Prostate gland (tissue), 2 donors: ENCODE data around the gene CPLX1. TPM values are rescaled to one million over a fixed set of nuclear protein-coding genes. Genes with fewer than 3 reads are reported as not detected.
"Not testable (repeated sequence)": the region's sequence is repeated elsewhere in the genome, so short reads cannot be mapped to it uniquely, and the experiment has no call there.

Source experiments
- DNase-seq: peaks from one replicate; pipeline ENCODE4 v3.0.0-alpha.2; 2019; ENCODE audit warnings: low spot score
- H3K27ac ChIP-seq, 2 donors: fragments of 200-600 bp; sonication (generic); 2 replicates each; pipeline ENCODE4 v1.5.1; 2017 to 2019
- H3K27me3 ChIP-seq: fragments of 200-600 bp; sonication (generic); replicated peaks from 2 replicates; pipeline ENCODE4 v1.5.1; 2019; ENCODE audit not compliant: insufficient read depth
- H3K36me3 ChIP-seq, 2 donors: fragments of 200-600 bp; sonication (generic); 1 replicate in 1 of 2; 2 replicates in 1 of 2; pipeline versions ENCODE4 v1.5.1 to v1.8.1; 2017 to 2019
- H3K4me1 ChIP-seq: fragments of 200-600 bp; sonication (generic); replicated peaks from 2 replicates; pipeline ENCODE4 v1.5.1; 2019
- H3K4me3 ChIP-seq, 2 donors: fragments of 200-600 bp; sonication (generic); 2 replicates each; pipeline ENCODE4 v1.5.1; 2017 to 2019
- H3K9me3 ChIP-seq: fragments of 200-600 bp; sonication (generic); 2 replicates; pipeline ENCODE4 v1.5.1; 2017
- POLR2A ChIP-seq: fragments of 450-650 bp; IDR thresholded peaks from one replicate; pipeline ENCODE4 v1.6.1; 2016; ENCODE audit warnings: antibody characterized with exemption, mild to moderate bottlenecking
- POLR2AphosphoS5 ChIP-seq: sonication (generic); formaldehyde crosslinking; IDR thresholded peaks from one replicate; pipeline ENCODE4 v1.6.1; 2017; ENCODE audit warnings: antibody characterized with exemption
- WGBS: methylation state at CpG from one replicate; pipeline ENCODE4 v1.1.5; 2018; 5-methylcytosine and 5-hydroxymethylcytosine counted together
- intact Hi-C: fragments of 100-400 bp; cut with DNase I; formaldehyde crosslinking; loops from one replicate; pipeline ENCODE4 v1.14.2; 2022
- total RNA-seq, 2 donors: library from RNA; depleted of rRNA; stranded (reverse); fragments of >200 nt; gene quantifications; one replicate each; pipeline ENCODE4 v1.1.0, GENCODE V29; 2016
- TF ChIP-seq, protein P1 (sequence below), 4 experiments: fragments of 200-600 bp in 2 of 4; fragments of 450-650 bp in 2 of 4; sonication (generic) in 2 of 4; IDR thresholded peaks; 1 replicate in 3 of 4; 2 replicates in 1 of 4; pipeline ENCODE4 v1.5.1; 2016 to 2019; ENCODE audit warnings: antibody characterized with exemption in 4 of 4, mild to moderate bottlenecking in 2 of 4, moderate library complexity in 2 of 4

CPLX1 gene
- total RNA-seq, 2 donors from 2014 or later: 2.5 to 4.4 TPM

DNA sequence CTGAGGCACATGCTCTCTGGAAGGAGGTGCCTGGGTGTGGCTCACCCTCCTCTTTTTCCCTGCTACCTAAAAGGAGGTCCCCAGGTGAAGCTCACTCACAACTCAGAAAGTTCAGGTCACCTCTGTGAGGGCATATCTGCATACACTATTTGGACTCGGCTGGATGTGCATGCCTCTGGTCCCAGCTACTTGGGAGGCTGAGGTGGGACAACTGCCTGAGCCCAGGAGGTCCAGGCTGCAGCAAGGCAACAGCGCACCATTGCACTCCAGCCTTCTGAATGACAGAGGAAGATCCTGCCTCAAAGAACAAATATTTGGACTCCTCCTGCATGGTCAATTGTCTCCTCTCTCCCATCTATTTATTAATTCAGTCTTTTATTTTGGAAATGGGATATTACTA lies 46.4 kb downstream of the CPLX1 start:
- intact Hi-C loops: no loop called here
- 91% methylated on average over 2 of the region's 2 CpGs for WGBS
- DNase-seq: no peak
- no peak for TF ChIP-seq POLR2AphosphoS5
- TF ChIP-seq, protein P1, sequence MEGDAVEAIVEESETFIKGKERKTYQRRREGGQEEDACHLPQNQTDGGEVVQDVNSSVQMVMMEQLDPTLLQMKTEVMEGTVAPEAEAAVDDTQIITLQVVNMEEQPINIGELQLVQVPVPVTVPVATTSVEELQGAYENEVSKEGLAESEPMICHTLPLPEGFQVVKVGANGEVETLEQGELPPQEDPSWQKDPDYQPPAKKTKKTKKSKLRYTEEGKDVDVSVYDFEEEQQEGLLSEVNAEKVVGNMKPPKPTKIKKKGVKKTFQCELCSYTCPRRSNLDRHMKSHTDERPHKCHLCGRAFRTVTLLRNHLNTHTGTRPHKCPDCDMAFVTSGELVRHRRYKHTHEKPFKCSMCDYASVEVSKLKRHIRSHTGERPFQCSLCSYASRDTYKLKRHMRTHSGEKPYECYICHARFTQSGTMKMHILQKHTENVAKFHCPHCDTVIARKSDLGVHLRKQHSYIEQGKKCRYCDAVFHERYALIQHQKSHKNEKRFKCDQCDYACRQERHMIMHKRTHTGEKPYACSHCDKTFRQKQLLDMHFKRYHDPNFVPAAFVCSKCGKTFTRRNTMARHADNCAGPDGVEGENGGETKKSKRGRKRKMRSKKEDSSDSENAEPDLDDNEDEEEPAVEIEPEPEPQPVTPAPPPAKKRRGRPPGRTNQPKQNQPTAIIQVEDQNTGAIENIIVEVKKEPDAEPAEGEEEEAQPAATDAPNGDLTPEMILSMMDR (IDR thresholded peaks at IDR 0.05): no peak
- H3K4me1 ChIP-seq: peaks cover 8% of the 10 kb centered on the region
- H3K36me3 ChIP-seq: peaks cover 0 to 13% of the 10 kb centered on the region in 2 donors
- no peaks in the 10 kb centered on the region for H3K27me3 ChIP-seq
- H3K9me3 ChIP-seq: no peaks in the 10 kb centered on the region
- no peak overlapping the region for H3K27ac ChIP-seq
- peak overlapping the region in 1 of 2 donors; percentile 94 for H3K4me3 ChIP-seq

DNA sequence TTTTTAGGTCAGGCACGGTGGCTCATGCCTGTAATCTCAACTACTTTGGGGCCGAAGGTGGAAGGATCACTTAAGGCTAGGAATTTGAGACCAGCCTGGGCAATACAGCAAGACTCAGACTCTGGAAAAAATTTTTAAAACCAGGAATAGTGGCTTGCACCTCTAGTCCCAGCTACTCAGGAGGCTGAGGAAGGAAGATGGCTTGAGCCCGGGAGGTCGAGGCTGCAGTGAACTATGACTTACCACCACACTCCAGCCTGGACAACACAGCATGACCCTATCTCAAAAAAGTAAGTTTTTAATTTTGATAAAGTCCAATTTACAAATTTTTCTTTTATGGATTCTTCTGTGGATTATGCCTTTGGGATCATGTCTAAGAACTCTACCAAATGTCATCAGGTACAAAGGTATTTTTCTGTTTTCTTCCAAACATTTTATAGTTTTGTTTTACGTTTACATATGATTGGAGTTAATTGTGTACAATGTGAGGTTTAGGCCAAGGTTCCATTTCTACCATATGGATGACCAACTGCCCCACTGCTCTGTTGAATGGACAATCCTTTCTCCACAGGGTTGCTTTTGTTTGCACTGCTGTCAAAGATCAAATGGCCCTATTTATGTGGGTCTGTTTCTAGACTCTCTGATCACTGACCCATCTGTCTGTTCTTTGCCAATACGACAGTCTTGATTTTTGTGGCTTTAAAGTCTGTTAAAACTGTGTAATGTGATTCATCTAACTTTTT lies 48.2 kb downstream of the CPLX1 start:
- Histone ChIP-seq H3K9me3 (no peaks in the 10 kb centered on the region), H3K4me3 (no peak overlapping the region), H3K27me3 (no peaks in the 10 kb centered on the region), H3K36me3 (peaks cover 0 to 13% of the 10 kb centered on the region in 2 donors), H3K4me1 (peaks cover 4% of the 10 kb centered on the region), H3K27ac (no peak overlapping the region)
- TF ChIP-seq POLR2AphosphoS5 (no peak), POLR2A (no peak)
- TF ChIP-seq, protein P1 (IDR thresholded peaks at IDR 0.05): no peak
- WGBS: 83% methylated on average over 6 of the region's 6 CpGs
- no peak for DNase-seq
- intact Hi-C loops: no loop called here

DNA sequence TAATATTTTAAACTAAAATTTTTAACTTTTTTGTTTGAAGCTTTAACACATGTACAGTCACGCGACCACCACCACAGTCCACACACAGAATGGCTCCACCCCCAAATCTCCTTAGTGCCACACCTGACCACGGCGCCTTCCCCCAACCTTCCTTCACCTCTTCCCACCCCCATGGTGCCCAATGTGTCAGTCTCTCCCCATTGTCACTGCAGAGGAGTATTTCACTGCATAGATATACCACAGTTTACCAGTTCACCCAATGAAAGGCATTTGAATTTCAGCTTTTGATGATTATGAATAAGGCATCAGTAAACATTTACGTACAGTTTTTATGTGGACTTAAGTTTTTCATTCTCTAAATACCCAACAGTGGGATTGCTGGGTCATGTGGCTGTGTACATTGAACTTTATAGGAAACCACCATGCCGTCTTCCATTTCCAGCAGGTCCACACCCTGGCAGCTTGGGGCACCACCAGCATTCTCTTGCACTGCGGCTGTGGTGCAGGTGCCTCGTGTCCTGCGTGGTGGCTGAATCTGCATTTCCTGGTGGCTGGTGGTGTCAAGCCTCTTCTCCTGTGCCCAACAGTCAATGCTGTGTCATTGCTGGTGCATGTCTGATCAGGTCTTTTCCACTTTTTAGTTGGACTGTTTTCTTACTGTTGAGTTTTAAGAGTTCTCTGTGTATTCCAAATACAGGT lies 49.0 kb downstream of the CPLX1 start:
- Histone ChIP-seq H3K4me1 (peaks cover 4% of the 10 kb centered on the region), H3K9me3 (no peaks in the 10 kb centered on the region), H3K27me3 (no peaks in the 10 kb centered on the region), H3K36me3 (peaks cover 0 to 13% of the 10 kb centered on the region in 2 donors), H3K27ac (no peak overlapping the region), H3K4me3 (no peak overlapping the region)
- TF ChIP-seq, protein P1 (IDR thresholded peaks at IDR 0.05): no peak
- no peak for TF ChIP-seq POLR2A
- TF ChIP-seq POLR2AphosphoS5: no peak
- 93% methylated on average over 9 of the region's 9 CpGs for WGBS
- intact Hi-C loops: no loop called here
- DNase-seq: no peak

DNA sequence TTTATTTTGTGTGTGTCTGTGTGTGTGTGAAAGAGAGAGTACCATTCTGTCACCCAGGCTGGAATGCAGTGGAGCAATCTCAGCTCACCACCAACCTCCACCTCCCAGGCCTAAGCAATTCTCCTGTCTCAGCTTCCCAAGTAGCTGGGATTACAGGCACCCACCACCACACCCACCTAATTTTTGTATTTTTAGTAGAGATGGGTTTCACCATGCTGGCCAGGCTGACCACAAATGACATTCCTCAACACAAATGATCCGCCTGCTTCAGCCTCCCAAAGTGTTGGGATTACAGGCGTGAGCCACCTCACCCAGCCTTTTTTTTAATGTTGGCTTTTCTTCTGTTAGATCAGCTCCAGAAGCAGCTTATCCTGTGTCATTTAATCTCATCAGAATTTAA lies 50.4 kb downstream of the CPLX1 start:
- H3K4me3 ChIP-seq, H3K27ac ChIP-seq, H3K4me1 ChIP-seq, intact Hi-C loops, H3K9me3 ChIP-seq, H3K27me3 ChIP-seq, DNase-seq: not testable (repeated sequence)
- peaks cover 0 to 13% of the 10 kb centered on the region in 2 donors for H3K36me3 ChIP-seq
- WGBS: 95% methylated on average over 2 of the region's 2 CpGs

DNA sequence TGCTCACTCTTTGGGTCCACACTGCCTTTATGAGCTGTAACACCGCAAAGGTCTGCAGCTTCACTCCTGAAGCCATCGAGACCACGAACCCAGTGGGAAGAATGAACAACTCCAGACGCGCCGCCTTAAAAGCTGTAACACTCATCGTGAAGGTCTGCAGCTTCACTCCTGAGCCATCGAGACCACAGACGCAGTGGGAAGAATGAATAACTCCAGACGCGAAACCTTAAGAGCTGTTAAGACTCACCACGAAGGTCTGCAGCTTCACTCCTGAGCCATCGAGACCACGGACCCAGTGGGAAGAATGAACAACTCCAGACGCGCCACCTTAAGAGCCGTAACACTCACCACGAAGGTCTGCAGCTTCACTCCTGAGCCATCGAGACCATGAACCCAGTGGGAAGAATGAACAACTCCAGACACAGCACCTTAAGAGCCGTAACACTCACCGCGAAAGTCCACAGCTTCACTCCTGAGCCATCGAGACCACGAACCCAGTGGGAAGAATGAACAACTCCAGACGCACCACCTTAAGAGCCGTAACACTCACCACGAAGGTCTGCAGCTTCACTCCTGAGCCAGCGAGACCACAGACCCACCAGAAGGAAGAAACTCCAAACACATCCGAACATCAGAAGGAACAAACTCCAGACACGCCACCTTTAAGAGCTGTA lies 51.4 kb downstream of the CPLX1 start:
- H3K27me3 ChIP-seq, H3K9me3 ChIP-seq, H3K4me3 ChIP-seq, intact Hi-C loops, H3K4me1 ChIP-seq, H3K27ac ChIP-seq, DNase-seq: not testable (repeated sequence)
- WGBS: 92% methylated on average over 30 of the region's 30 CpGs
- peaks cover 0 to 13% of the 10 kb centered on the region in 2 donors for H3K36me3 ChIP-seq
